NCI-H69 (cell line): Measurements from ENCODE around the gene SMAD6.
"Not testable (repeated sequence)": the region's sequence is repeated elsewhere in the genome, so short reads cannot be mapped to it uniquely, and the experiment has no call there.

Source experiments
- DNase-seq: peaks from one replicate; lab custom pipeline; 2025; lab: John Stamatoyannopoulos, UW

Gene SMAD6

GRCh38 chr15:66675446-66675845 is 26.6 kb upstream of the SMAD6 start:
- DNase-seq = no peak

GRCh38 chr15:66677336-66677735 is 24.7 kb upstream of the SMAD6 start:
- DNase-seq = no peak

GRCh38 chr15:66679061-66679656 is 22.9 kb upstream of the SMAD6 start:
- no peak for DNase-seq

GRCh38 chr15:66679657-66680108 is 22.4 kb upstream of the SMAD6 start:
- no peak for DNase-seq

- DNase-seq = no peak
These were observed 21.5 kb upstream of the SMAD6 start for GRCh38 chr15:66680502-66680901.

- DNase-seq = no peak
These were observed 20.6 kb upstream of the SMAD6 start for GRCh38 chr15:66681395-66681794.

GRCh38 chr15:66682246-66682645 is 19.8 kb upstream of the SMAD6 start:
- DNase-seq = no peak

- DNase-seq = no peak
These were observed 19.2 kb upstream of the SMAD6 start for GRCh38 chr15:66682865-66683264.

- DNase-seq = no peak
These were observed 17.8 kb upstream of the SMAD6 start for GRCh38 chr15:66684136-66684681.

- DNase-seq = no peak
These were observed 16.3 kb upstream of the SMAD6 start for GRCh38 chr15:66685638-66686150.

- not testable (repeated sequence) for DNase-seq
These were observed 11.1 kb upstream of the SMAD6 start for GRCh38 chr15:66690912-66691311.

GRCh38 chr15:66691727-66692126 is 10.3 kb upstream of the SMAD6 start:
- no peak for DNase-seq

- DNase-seq = no peak
These were observed 9.6 kb upstream of the SMAD6 start for GRCh38 chr15:66692391-66692790.

GRCh38 chr15:66692808-66693596 is 9.0 kb upstream of the SMAD6 start:
- DNase-seq = no peak

- no peak for DNase-seq
These were observed 5.3 kb upstream of the SMAD6 start for GRCh38 chr15:66696770-66697169.

GRCh38 chr15:66698318-66698961 is 3.6 kb upstream of the SMAD6 start:
- peak; percentile 91 for DNase-seq

- DNase-seq = peak; percentile 27
These were observed 3.1 kb upstream of the SMAD6 start for GRCh38 chr15:66698971-66699370.

- no peak for DNase-seq
These were observed 1.6 kb upstream of the SMAD6 start for GRCh38 chr15:66700412-66700801.

GRCh38 chr15:66700802-66701421 is 1.1 kb upstream of the SMAD6 start:
- peak; percentile 99 for DNase-seq

GRCh38 chr15:66701422-66702034 is 508 bp upstream of the SMAD6 start:
- peak; percentile 91 for DNase-seq

- DNase-seq = peak; percentile 68
These were observed 927 bp downstream of the SMAD6 start for GRCh38 chr15:66702787-66703539.
